IMR-90 (cell line): Measurements from ENCODE around the gene TGM1. TPM values are rescaled to one million over a fixed set of nuclear protein-coding genes. Genes with fewer than 3 reads are reported as not detected.

Experiments used
- ATAC-seq: fragments of 200-7000 bp; cut with Tn5 transposase; 2 replicates; pipeline ENCODE4 v1.9.1; 2020; ENCODE audit warnings: low read depth, mild to moderate bottlenecking, moderate library complexity
- BruUV-seq: library from RNA; stranded (reverse); fragments of 400-500 nt; replicated peaks from 2 replicates; lab custom pipeline; 2021; lab: Mats Ljungman, UMichigan
- CTCF ChIA-PET: fragments of 300-600 bp; formaldehyde crosslinking; extraction: SDS; loops from one replicate; lab custom pipeline; 2021; ENCODE audit warnings: antibody characterized with exemption; lab: Yijun Ruan, JAX
- POLR2A ChIA-PET: fragments of 300-600 bp; sonication (Branson Sonifier 250); formaldehyde crosslinking; loops from one replicate; lab custom pipeline; 2022; ENCODE audit warnings: antibody characterized with exemption; ENCODE audit not compliant: unreplicated experiment; lab: Charles Lee
- DNase-seq: peaks from one replicate; pipeline ENCODE4 v3.0.0; 2013
- H2AFZ ChIP-seq: replicated peaks from 2 replicates; pipeline ENCODE3; 2013; ENCODE audit warnings: low read length, mild to moderate bottlenecking; ENCODE audit not compliant: poor library complexity
- H2AK5ac ChIP-seq: 2 replicates; pipeline ENCODE4 v1.6.1; 2013; ENCODE audit warnings: low read depth, low read length, inconsistent platforms
- H2AK9ac ChIP-seq: replicated peaks from 2 replicates; pipeline ENCODE3; 2013; ENCODE audit warnings: mild to moderate bottlenecking, low read depth, low read length, moderate library complexity; ENCODE audit not compliant: poor library complexity
- H2BK120ac ChIP-seq: 2 replicates; pipeline ENCODE4 v1.6.1; 2013; ENCODE audit warnings: low read depth, low read length, inconsistent platforms
- H2BK15ac ChIP-seq: 3 replicates; pipeline ENCODE4 v1.6.1; 2013; ENCODE audit warnings: low read depth, low read length, inconsistent platforms
- H2BK20ac ChIP-seq: 2 replicates; pipeline ENCODE4 v1.6.1; 2013; ENCODE audit warnings: low read depth, mild to moderate bottlenecking, inconsistent platforms, low read length, moderate library complexity
- H2BK5ac ChIP-seq: 2 replicates; pipeline ENCODE4 v1.6.1; 2013; ENCODE audit warnings: mild to moderate bottlenecking, low read depth, low read length, inconsistent platforms; ENCODE audit not compliant: poor library complexity, severe bottlenecking
- H3K14ac ChIP-seq: replicated peaks from 2 replicates; pipeline ENCODE4 v1.6.1; 2013; ENCODE audit warnings: low read depth, low read length, inconsistent platforms
- H3K18ac ChIP-seq: 2 replicates; pipeline ENCODE4 v1.6.1; 2013; ENCODE audit warnings: low read depth, low read length, control low read depth
- H3K23ac ChIP-seq: 2 replicates; pipeline ENCODE4 v1.6.1; 2013; ENCODE audit warnings: low read depth, low read length, inconsistent platforms
- H3K27ac ChIP-seq: 2 replicates; pipeline ENCODE4 v1.5.1; 2013; ENCODE audit warnings: mild to moderate bottlenecking, control low read depth, low read length; ENCODE audit not compliant: insufficient read depth
- H3K27me3 ChIP-seq: 2 replicates; pipeline ENCODE4 v1.6.1; 2013; ENCODE audit warnings: low read length; ENCODE audit not compliant: control insufficient read depth, insufficient read depth
- H3K36me3 ChIP-seq: 2 replicates; pipeline ENCODE4 v1.6.1; 2013; ENCODE audit warnings: low read length, mixed read lengths; ENCODE audit not compliant: control insufficient read depth, insufficient read depth
- H3K4ac ChIP-seq: 2 replicates; pipeline ENCODE4 v1.6.1; 2013; ENCODE audit warnings: low read depth, low read length, inconsistent platforms
- H3K4me1 ChIP-seq: 2 replicates; pipeline ENCODE4 v1.6.1; 2013; ENCODE audit warnings: low read length, mixed read lengths; ENCODE audit not compliant: control insufficient read depth, insufficient read depth
- H3K4me2 ChIP-seq: 2 replicates; pipeline ENCODE4 v1.6.1; 2013; ENCODE audit warnings: low read depth, mild to moderate bottlenecking, control low read depth, low read length, moderate library complexity
- H3K4me3 ChIP-seq: 2 replicates; pipeline ENCODE4 v1.5.1; 2013; ENCODE audit warnings: low read depth, mild to moderate bottlenecking, control low read depth, low read length, moderate library complexity; ENCODE audit not compliant: insufficient read depth
- H3K56ac ChIP-seq: 2 replicates; pipeline ENCODE4 v1.6.1; 2013; ENCODE audit warnings: low read length, inconsistent platforms; ENCODE audit not compliant: insufficient read depth; ENCODE audit errors: extremely low read depth
- H3K79me1 ChIP-seq, 2 experiments: 2 replicates each; pipeline ENCODE4 v1.6.1; 2013; ENCODE audit warnings: low read length in 2 of 2, inconsistent platforms in 1 of 2, low read depth in 1 of 2
- H3K9ac ChIP-seq: 2 replicates; pipeline ENCODE4 v1.6.1; 2013; ENCODE audit warnings: low read depth, low read length, control low read depth
- H3K9me1 ChIP-seq: 2 replicates; pipeline ENCODE4 v1.6.1; 2013; ENCODE audit warnings: low read length, inconsistent platforms; ENCODE audit not compliant: insufficient read depth
- H3K9me3 ChIP-seq: 2 replicates; pipeline ENCODE4 v1.6.1; 2013; ENCODE audit warnings: low read length; ENCODE audit not compliant: control insufficient read depth, insufficient read depth
- H4K20me1 ChIP-seq: 2 replicates; pipeline ENCODE4 v1.6.1; 2013; ENCODE audit warnings: low read length, inconsistent platforms; ENCODE audit not compliant: insufficient read depth
- H4K5ac ChIP-seq: 2 replicates; pipeline ENCODE4 v1.6.1; 2013; ENCODE audit warnings: mild to moderate bottlenecking, low read depth, low read length, control low read depth
- H4K8ac ChIP-seq, 2 experiments: 2 replicates each; pipeline ENCODE4 v1.6.1; 2013; ENCODE audit warnings: low read depth in 2 of 2, low read length in 2 of 2, control low read depth in 1 of 2, inconsistent platforms in 1 of 2
- H4K91ac ChIP-seq: 2 replicates; pipeline ENCODE4 v1.6.1; 2013; ENCODE audit warnings: low read depth, low read length, inconsistent platforms; ENCODE audit not compliant: insufficient read depth
- BHLHE40 ChIP-seq: fragments of 150-350 bp; IDR thresholded peaks from 2 replicates; pipeline ENCODE4 v1.6.1; 2016; ENCODE audit warnings: mild to moderate bottlenecking, low read depth, low read length
- CEBPB ChIP-seq: IDR thresholded peaks from 2 replicates; pipeline ENCODE4 v1.6.1; 2012; ENCODE audit warnings: low read depth, low read length, improper control_type of control experiment
- CHD1 ChIP-seq: IDR thresholded peaks from 2 replicates; pipeline ENCODE4 v1.6.1; 2012; ENCODE audit warnings: low read depth, low read length, improper control_type of control experiment
- CTCF ChIP-seq: conservative IDR thresholded peaks from 2 replicates; pipeline ENCODE4 v1.5.1; 2012; ENCODE audit warnings: mild to moderate bottlenecking, low read depth, low read length, improper control_type of control experiment
- ELK1 ChIP-seq: fragments of 150-350 bp; IDR thresholded peaks from 2 replicates; pipeline ENCODE4 v1.6.1; 2016; ENCODE audit warnings: low read depth, mild to moderate bottlenecking, low read length, moderate library complexity, borderline replicate concordance
- FOS ChIP-seq: fragments of 150-350 bp; IDR thresholded peaks from 2 replicates; pipeline ENCODE4 v1.6.1; 2016; ENCODE audit warnings: low read depth, low read length
- MAFK ChIP-seq: IDR thresholded peaks from 2 replicates; pipeline ENCODE4 v1.6.1; 2012; ENCODE audit warnings: low read depth, low read length, improper control_type of control experiment
- MAZ ChIP-seq: IDR thresholded peaks from 2 replicates; pipeline ENCODE4 v1.6.1; 2012; ENCODE audit warnings: low read depth, mild to moderate bottlenecking, low read length, improper control_type of control experiment, moderate library complexity, borderline replicate concordance
- MXI1 ChIP-seq: IDR thresholded peaks from 2 replicates; pipeline ENCODE4 v1.6.1; 2012; ENCODE audit warnings: low read depth, mild to moderate bottlenecking, low read length, moderate library complexity, borderline replicate concordance
- NFE2L2 ChIP-seq: fragments of 150-350 bp; IDR thresholded peaks from 2 replicates; pipeline ENCODE4 v1.6.1; 2016; ENCODE audit warnings: low read depth, mild to moderate bottlenecking, low read length
- POLR2A ChIP-seq: IDR thresholded peaks from 2 replicates; pipeline ENCODE4 v1.6.1; 2012; ENCODE audit warnings: mild to moderate bottlenecking, low read depth, low read length
- RAD21 ChIP-seq: IDR thresholded peaks from 2 replicates; pipeline ENCODE4 v1.6.1; 2012; ENCODE audit warnings: low read length, improper control_type of control experiment
- RCOR1 ChIP-seq: IDR thresholded peaks from 2 replicates; pipeline ENCODE4 v1.6.1; 2012; ENCODE audit warnings: mild to moderate bottlenecking, low read length, improper control_type of control experiment; ENCODE audit not compliant: insufficient replicate concordance
- RFX5 ChIP-seq: IDR thresholded peaks from 2 replicates; pipeline ENCODE4 v1.8.0; 2012; ENCODE audit warnings: low read depth, mild to moderate bottlenecking, low read length, moderate library complexity
- SMC3 ChIP-seq: fragments of 150-350 bp; IDR thresholded peaks from 2 replicates; pipeline ENCODE4 v1.6.1; 2016; ENCODE audit warnings: low read depth, mild to moderate bottlenecking, antibody characterized with exemption, low read length, moderate library complexity
- USF2 ChIP-seq: fragments of 150-350 bp; IDR thresholded peaks from 2 replicates; pipeline ENCODE4 v1.6.1; 2017; ENCODE audit warnings: mild to moderate bottlenecking, antibody characterized with exemption, low read length, low read depth
- WGBS, 2 experiments: methylation state at CpG; one replicate each; pipeline versions ENCODE4 v1.1.5 to v1.1.7; 2013; ENCODE audit warnings: missing lambda C conversion rate in 2 of 2; ENCODE audit not compliant: insufficient read length in 1 of 2; ENCODE audit errors: extremely low coverage in 2 of 2; 5-methylcytosine and 5-hydroxymethylcytosine counted together
- dilution Hi-C: fragments of 300-500 bp; cut with HindIII; formaldehyde crosslinking; loops from one replicate; pipeline ENCODE4 v1.14.3; 2018; ENCODE audit warnings: low sequenced_read_pairs; ENCODE audit not compliant: unreplicated experiment
- in situ Hi-C: fragments of 300-500 bp; cut with MboI; formaldehyde crosslinking; loops from 3 replicates; pipeline ENCODE4 v1.14.3; 2019; ENCODE audit warnings: low sequenced_read_pairs, inconsistent platforms, mixed read lengths
- intact Hi-C: fragments of 100-400 bp; cut with micrococcal nuclease; formaldehyde crosslinking; loops from 2 replicates; pipeline ENCODE4 v1.10.0; 2022
- polyA plus RNA-seq, 3 experiments: library from polyadenylated mRNA; depleted of rRNA; stranded (reverse); fragments of >200 nt; gene quantifications; 2 replicates each; pipeline ENCODE4 v1.2.3, GENCODE V29; 2012; ENCODE audit warnings: low replicate concordance in 1 of 3
- total RNA-seq: library from RNA; depleted of rRNA; stranded (reverse); fragments of >200 nt; gene quantifications from 2 replicates; pipeline ENCODE4 v1.2.3, GENCODE V29; 2012

Gene TGM1
- total and polyA plus RNA-seq, 2 of the 4 experiments (the other 2 are of a cell fraction) = 0.72 to 3.3 TPM

- H3K9ac ChIP-seq = no peak overlapping the region
- in situ Hi-C loops = no loop called here
- H3K56ac ChIP-seq = no peak overlapping the region
- no peak overlapping the region for H2AK5ac ChIP-seq
- H3K79me1 ChIP-seq = peaks cover 8 to 19% of the 10 kb centered on the region in 2 experiments
- no peaks in the 10 kb centered on the region for H3K9me3 ChIP-seq
- no peak overlapping the region for H2AK9ac ChIP-seq
- H3K9me1 ChIP-seq = no peaks in the 10 kb centered on the region; the same call in 1 of the 2 replicates
- no peak overlapping the region for H3K4me3 ChIP-seq
- ChIA-PET CTCF (no interaction called here), POLR2A (no interaction called here)
- ATAC-seq (no peak), DNase-seq (no peak)
- intact Hi-C loops = no loop called here
- no peak overlapping the region for H2BK20ac ChIP-seq
- TF ChIP-seq FOS (no peak), SMC3 (no peak), RAD21 (no peak), RFX5 (no peak), NFE2L2 (no peak), BHLHE40 (no peak), USF2 (no peak), RCOR1 (no peak), CHD1 (no peak), MXI1 (no peak), MAFK (no peak), CEBPB (no peak), ELK1 (no peak), CTCF (no peak), POLR2A (no peak), MAZ (no peak)
- H4K5ac ChIP-seq = no peak overlapping the region
- no peak overlapping the region for H2BK120ac ChIP-seq
- H3K4me1 ChIP-seq = no peaks in the 10 kb centered on the region; the same call in 1 of the 2 replicates
- dilution Hi-C loops = no loop called here
- H3K36me3 ChIP-seq = no peaks in the 10 kb centered on the region
- no peak overlapping the region for H3K14ac ChIP-seq
- no peak overlapping the region for H4K8ac ChIP-seq
- H2BK5ac ChIP-seq = no peak overlapping the region
- no peak overlapping the region for H2AFZ ChIP-seq
- H3K27me3 ChIP-seq = no peaks in the 10 kb centered on the region
- H4K91ac ChIP-seq = no peak overlapping the region
- WGBS, 2 experiments = 85% methylated on average over 6 of the region's 6 CpGs; no CpG with 5 or more reads in 1 of the 2 experiments
- H3K4me2 ChIP-seq = no peak overlapping the region
- H3K4ac ChIP-seq = no peak overlapping the region
- H3K18ac ChIP-seq = no peak overlapping the region
- H3K27ac ChIP-seq = no peak overlapping the region
- H3K23ac ChIP-seq = no peak overlapping the region
- H2BK15ac ChIP-seq = no peak overlapping the region
- no TSS peak for BruUV-seq
- H4K20me1 ChIP-seq = no peaks in the 10 kb centered on the region
Observed at GRCh38 chr14:24277071-24277470, 14.1 kb upstream of the TGM1 start.
